Prostate gland (tissue), 2 donors: ENCODE results near the gene PAX5. TPM values are rescaled to one million over a fixed set of nuclear protein-coding genes. Genes with fewer than 3 reads are reported as not detected.

Source experiments
- DNase-seq: peaks from one replicate; pipeline ENCODE4 v3.0.0-alpha.2; 2019; ENCODE audit warnings: low spot score
- H3K27ac ChIP-seq, 2 donors: fragments of 200-600 bp; sonication (generic); 2 replicates each; pipeline ENCODE4 v1.5.1; 2017 to 2019
- H3K27me3 ChIP-seq: fragments of 200-600 bp; sonication (generic); replicated peaks from 2 replicates; pipeline ENCODE4 v1.5.1; 2019; ENCODE audit not compliant: insufficient read depth
- H3K36me3 ChIP-seq, 2 donors: fragments of 200-600 bp; sonication (generic); 1 replicate in 1 of 2; 2 replicates in 1 of 2; pipeline versions ENCODE4 v1.5.1 to v1.8.1; 2017 to 2019
- H3K4me1 ChIP-seq: fragments of 200-600 bp; sonication (generic); replicated peaks from 2 replicates; pipeline ENCODE4 v1.5.1; 2019
- H3K4me3 ChIP-seq, 2 donors: fragments of 200-600 bp; sonication (generic); 2 replicates each; pipeline ENCODE4 v1.5.1; 2017 to 2019
- H3K9me3 ChIP-seq: fragments of 200-600 bp; sonication (generic); 2 replicates; pipeline ENCODE4 v1.5.1; 2017
- POLR2A ChIP-seq: fragments of 450-650 bp; IDR thresholded peaks from one replicate; pipeline ENCODE4 v1.6.1; 2016; ENCODE audit warnings: antibody characterized with exemption, mild to moderate bottlenecking
- POLR2AphosphoS5 ChIP-seq: sonication (generic); formaldehyde crosslinking; IDR thresholded peaks from one replicate; pipeline ENCODE4 v1.6.1; 2017; ENCODE audit warnings: antibody characterized with exemption
- WGBS: methylation state at CpG from one replicate; pipeline ENCODE4 v1.1.5; 2018; 5-methylcytosine and 5-hydroxymethylcytosine counted together
- intact Hi-C: fragments of 100-400 bp; cut with DNase I; formaldehyde crosslinking; loops from one replicate; pipeline ENCODE4 v1.14.2; 2022
- total RNA-seq, 2 donors: library from RNA; depleted of rRNA; stranded (reverse); fragments of >200 nt; gene quantifications; one replicate each; pipeline ENCODE4 v1.1.0, GENCODE V29; 2016
- TF ChIP-seq, protein P1 (sequence below), 4 experiments: fragments of 200-600 bp in 2 of 4; fragments of 450-650 bp in 2 of 4; sonication (generic) in 2 of 4; IDR thresholded peaks; 1 replicate in 3 of 4; 2 replicates in 1 of 4; pipeline ENCODE4 v1.5.1; 2016 to 2019; ENCODE audit warnings: antibody characterized with exemption in 4 of 4, mild to moderate bottlenecking in 2 of 4, moderate library complexity in 2 of 4

Gene PAX5
- total RNA-seq, 2 donors from 2014 or later, result 0.05 to 0.11 TPM

DNA sequence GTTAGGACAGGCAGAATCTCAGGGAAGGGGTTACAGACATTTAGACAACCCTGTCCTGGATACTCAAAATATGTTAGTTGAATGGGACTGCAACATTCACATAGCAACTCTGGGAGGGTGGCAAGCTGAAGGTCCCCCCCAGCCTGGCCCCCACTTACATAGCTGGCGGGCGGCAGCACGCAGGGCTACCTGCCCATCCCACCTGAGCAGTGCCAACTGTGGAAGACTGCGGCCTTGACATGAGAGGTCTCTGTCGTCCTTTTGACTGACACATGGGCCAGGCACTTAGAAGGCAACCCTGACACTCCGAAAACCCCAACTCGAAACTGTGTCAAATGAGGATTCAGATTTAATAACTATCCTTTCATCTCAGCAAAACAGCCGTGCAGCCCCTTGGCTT lies 16.5 kb downstream of the PAX5 start:
- Histone ChIP-seq H3K4me3 (no peak overlapping the region), H3K4me1 (no peaks in the 10 kb centered on the region), H3K9me3 (no peaks in the 10 kb centered on the region), H3K27me3 (no peaks in the 10 kb centered on the region), H3K36me3 (no peaks in the 10 kb centered on the region), H3K27ac (no peak overlapping the region)
- WGBS, result 79% methylated on average over 8 of the region's 8 CpGs
- DNase-seq, result no peak
- intact Hi-C loops, result no loop called here
- TF ChIP-seq, protein P1, sequence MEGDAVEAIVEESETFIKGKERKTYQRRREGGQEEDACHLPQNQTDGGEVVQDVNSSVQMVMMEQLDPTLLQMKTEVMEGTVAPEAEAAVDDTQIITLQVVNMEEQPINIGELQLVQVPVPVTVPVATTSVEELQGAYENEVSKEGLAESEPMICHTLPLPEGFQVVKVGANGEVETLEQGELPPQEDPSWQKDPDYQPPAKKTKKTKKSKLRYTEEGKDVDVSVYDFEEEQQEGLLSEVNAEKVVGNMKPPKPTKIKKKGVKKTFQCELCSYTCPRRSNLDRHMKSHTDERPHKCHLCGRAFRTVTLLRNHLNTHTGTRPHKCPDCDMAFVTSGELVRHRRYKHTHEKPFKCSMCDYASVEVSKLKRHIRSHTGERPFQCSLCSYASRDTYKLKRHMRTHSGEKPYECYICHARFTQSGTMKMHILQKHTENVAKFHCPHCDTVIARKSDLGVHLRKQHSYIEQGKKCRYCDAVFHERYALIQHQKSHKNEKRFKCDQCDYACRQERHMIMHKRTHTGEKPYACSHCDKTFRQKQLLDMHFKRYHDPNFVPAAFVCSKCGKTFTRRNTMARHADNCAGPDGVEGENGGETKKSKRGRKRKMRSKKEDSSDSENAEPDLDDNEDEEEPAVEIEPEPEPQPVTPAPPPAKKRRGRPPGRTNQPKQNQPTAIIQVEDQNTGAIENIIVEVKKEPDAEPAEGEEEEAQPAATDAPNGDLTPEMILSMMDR (IDR thresholded peaks at IDR 0.05), result no peak

DNA sequence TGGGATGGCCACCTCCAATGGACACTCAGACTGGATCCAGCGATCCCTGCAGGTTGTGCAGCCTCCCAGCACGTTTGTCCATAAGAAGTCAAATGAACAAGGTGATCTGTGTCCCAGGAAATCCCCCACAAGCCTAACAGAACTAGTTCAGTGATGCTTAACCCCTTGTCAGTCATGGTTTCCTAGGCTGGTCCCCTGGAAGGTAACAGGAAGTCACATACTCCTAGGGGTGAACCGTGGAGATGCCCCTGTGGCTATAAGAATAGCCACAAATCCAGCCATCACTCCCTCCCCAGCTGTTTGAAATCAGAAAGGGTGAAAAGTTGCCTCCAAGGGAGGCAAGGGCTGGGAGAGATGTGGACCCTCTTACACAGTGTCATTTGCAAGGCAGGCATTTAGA lies 22.5 kb downstream of the PAX5 start:
- H3K4me1 ChIP-seq, result no peaks in the 10 kb centered on the region
- no peaks in the 10 kb centered on the region for H3K27me3 ChIP-seq
- no peak overlapping the region for H3K4me3 ChIP-seq
- H3K36me3 ChIP-seq, result no peaks in the 10 kb centered on the region
- no peak for TF ChIP-seq POLR2A
- TF ChIP-seq POLR2AphosphoS5, result no peak
- no peak for DNase-seq
- intact Hi-C loops, result no loop called here
- H3K9me3 ChIP-seq, result no peaks in the 10 kb centered on the region
- H3K27ac ChIP-seq, result no peak overlapping the region
- 61% methylated on average over 3 of the region's 3 CpGs for WGBS

DNA sequence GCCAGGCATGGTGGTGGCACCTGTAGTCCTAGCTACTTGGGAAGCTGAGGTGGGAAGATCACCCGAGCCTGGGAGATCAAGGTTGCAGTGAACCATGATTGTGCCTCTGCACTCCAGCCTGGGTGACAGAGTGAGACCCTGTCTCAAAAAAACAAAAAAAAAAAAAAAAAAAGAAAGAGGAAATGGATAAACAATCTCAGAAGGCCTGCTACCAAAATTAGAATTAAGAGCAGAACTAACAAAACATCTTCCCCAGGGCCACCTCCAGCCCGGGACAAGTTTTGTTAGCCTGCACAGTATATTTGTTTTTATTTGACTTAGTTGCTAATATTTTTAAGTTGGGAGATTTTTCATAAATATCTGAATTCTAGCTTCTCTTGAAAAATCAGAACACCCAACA lies 23.1 kb downstream of the PAX5 start:
- no peak for DNase-seq
- intact Hi-C loops, result no loop called here
- no peaks in the 10 kb centered on the region for H3K4me1 ChIP-seq
- TF ChIP-seq, protein P1 (IDR thresholded peaks at IDR 0.05), result no peak
- no peak for TF ChIP-seq POLR2AphosphoS5
- TF ChIP-seq POLR2A, result no peak
- H3K9me3 ChIP-seq, result no peaks in the 10 kb centered on the region
- no peaks in the 10 kb centered on the region for H3K36me3 ChIP-seq
- no peak overlapping the region for H3K27ac ChIP-seq
- no peak overlapping the region for H3K4me3 ChIP-seq
- H3K27me3 ChIP-seq, result no peaks in the 10 kb centered on the region
- 68% methylated on average over 2 of the region's 2 CpGs for WGBS

DNA sequence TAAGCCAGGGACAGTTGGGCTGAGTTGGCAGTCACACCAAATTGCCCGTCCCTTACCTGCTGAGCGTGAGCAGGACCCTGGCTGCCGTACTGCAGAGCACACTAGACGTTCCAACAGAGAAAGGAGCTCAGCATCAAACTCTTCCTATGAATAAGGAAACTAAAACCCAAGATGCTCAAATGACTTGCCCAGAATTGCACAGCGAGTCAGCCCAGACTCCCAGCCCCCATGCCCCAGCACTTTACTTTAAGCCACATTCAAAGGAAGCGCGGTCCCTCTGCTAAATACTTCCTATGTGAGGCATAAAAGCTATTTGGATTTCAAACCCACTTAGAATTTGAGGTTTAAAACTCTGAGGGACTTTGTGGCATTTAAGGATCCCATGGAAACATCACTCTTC lies 23.9 kb downstream of the PAX5 start:
- intact Hi-C loops, result no loop called here
- TF ChIP-seq POLR2A, result no peak
- TF ChIP-seq, protein P1 (IDR thresholded peaks at IDR 0.05), result no peak
- Histone ChIP-seq H3K9me3 (no peaks in the 10 kb centered on the region), H3K4me1 (no peaks in the 10 kb centered on the region), H3K36me3 (no peaks in the 10 kb centered on the region), H3K4me3 (no peak overlapping the region), H3K27ac (no peak overlapping the region), H3K27me3 (no peaks in the 10 kb centered on the region)
- 70% methylated on average over 7 of the region's 7 CpGs for WGBS
- no peak for DNase-seq

DNA sequence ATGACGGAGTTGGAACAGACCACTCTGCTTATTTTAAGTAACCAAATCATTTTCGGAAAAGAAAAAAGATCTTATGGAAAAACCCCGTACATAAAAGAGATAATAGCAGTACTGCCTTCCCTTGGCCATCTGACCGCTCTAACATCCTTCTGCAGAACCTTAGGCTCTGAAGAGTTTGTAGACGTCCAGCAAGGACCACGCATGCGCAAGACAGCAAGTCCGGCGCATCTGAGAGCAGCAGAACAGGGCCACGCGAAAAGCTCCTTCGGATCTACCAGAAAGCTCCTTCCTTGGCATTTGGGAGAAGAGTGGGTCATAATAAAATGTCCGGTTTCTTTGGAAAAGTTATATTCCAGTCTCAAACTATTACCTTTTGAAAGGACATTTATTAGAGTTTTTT lies 26.8 kb downstream of the PAX5 start:
- no peaks in the 10 kb centered on the region for H3K4me1 ChIP-seq
- intact Hi-C loops, result no loop called here
- no peak for DNase-seq
- 86% methylated on average over 13 of the region's 13 CpGs for WGBS
- peaks cover 4% of the 10 kb centered on the region for H3K27me3 ChIP-seq
- TF ChIP-seq POLR2A, result no peak
- TF ChIP-seq, protein P1 (IDR thresholded peaks at IDR 0.05), result no peak
- no peak for TF ChIP-seq POLR2AphosphoS5
- H3K4me3 ChIP-seq, result no peak overlapping the region
- no peak overlapping the region for H3K27ac ChIP-seq
- H3K36me3 ChIP-seq, result no peaks in the 10 kb centered on the region
- H3K9me3 ChIP-seq, result no peaks in the 10 kb centered on the region
